Measurements from ENCODE around the gene FBXW10B.
"Not testable (repeated sequence)": the region's sequence is repeated elsewhere in the genome, so short reads cannot be mapped to it uniquely, and the experiment has no call there.

The FBXW10B gene

GRCh38 chr17:15619331-15620058 lies at the start of gene FBXW10B:
Gene FBXW10B (minus strand): TSS chr17:15619704. CDS start chr17:15619512, 192 bp downstream.
- DNase-seq (ENCODE audit: low read depth, low spot score); H3K27ac ChIP-seq: not testable (repeated sequence)

- DNase-seq (ENCODE audit: low read depth, low spot score), result no peak
- H3K27ac ChIP-seq, result no peak overlapping the region
Measured at GRCh38 chr17:15663691-15664090, 44.2 kb upstream of the FBXW10B start.

GRCh38 chr17:15663176-15663575 lies 43.7 kb upstream of the FBXW10B start:
- no peak for DNase-seq (ENCODE audit: low read depth, low spot score)
- peak overlapping the region; percentile 24 for H3K27ac ChIP-seq

GRCh38 chr17:15662681-15663080 lies 43.2 kb upstream of the FBXW10B start:
- no peak for DNase-seq (ENCODE audit: low read depth, low spot score)
- peak overlapping the region; percentile 24 for H3K27ac ChIP-seq

GRCh38 chr17:15660077-15660476 lies 40.6 kb upstream of the FBXW10B start:
- peak overlapping the region; percentile 98 for H3K27ac ChIP-seq
- no peak for DNase-seq (ENCODE audit: low read depth, low spot score)

- H3K27ac ChIP-seq, result peak overlapping the region; percentile 98
- no peak for DNase-seq (ENCODE audit: low read depth, low spot score)
Measured at GRCh38 chr17:15659663-15660062, 40.2 kb upstream of the FBXW10B start.

DNA sequence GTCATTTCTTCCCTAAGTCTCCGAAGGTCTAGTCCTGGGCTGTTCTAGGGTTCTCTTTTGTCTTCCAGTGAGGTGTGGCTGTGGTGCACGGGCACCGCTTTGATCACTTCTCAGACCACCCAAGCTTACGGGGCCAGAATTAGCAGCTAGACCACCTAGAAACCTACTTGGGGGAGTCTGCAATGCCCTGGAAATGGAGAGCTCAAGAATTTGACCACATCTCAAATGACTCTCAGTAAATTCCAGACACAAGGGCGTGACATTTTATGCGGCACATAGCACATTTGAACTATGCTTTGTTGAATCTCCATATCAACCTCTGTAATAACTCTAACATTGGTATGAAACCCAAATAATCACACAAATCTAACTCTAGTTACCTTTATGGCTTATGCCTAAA lies 39.7 kb upstream of the FBXW10B start:
- peak overlapping the region; percentile 98 for H3K27ac ChIP-seq
- no peak for DNase-seq (ENCODE audit: low read depth, low spot score)

- peak overlapping the region; percentile 98 for H3K27ac ChIP-seq
Measured at GRCh38 chr17:15658296-15658695, 38.8 kb upstream of the FBXW10B start.

GRCh38 chr17:15657868-15658267 lies 38.4 kb upstream of the FBXW10B start:
- H3K27ac ChIP-seq, result peak overlapping the region; percentile 98
- DNase-seq (ENCODE audit: low read depth, low spot score), result no peak

More at GRCh38 chr17:15658296-15658695, 38.8 kb upstream of the FBXW10B start:
- no peak for DNase-seq (ENCODE audit: low read depth, low spot score)

DNA sequence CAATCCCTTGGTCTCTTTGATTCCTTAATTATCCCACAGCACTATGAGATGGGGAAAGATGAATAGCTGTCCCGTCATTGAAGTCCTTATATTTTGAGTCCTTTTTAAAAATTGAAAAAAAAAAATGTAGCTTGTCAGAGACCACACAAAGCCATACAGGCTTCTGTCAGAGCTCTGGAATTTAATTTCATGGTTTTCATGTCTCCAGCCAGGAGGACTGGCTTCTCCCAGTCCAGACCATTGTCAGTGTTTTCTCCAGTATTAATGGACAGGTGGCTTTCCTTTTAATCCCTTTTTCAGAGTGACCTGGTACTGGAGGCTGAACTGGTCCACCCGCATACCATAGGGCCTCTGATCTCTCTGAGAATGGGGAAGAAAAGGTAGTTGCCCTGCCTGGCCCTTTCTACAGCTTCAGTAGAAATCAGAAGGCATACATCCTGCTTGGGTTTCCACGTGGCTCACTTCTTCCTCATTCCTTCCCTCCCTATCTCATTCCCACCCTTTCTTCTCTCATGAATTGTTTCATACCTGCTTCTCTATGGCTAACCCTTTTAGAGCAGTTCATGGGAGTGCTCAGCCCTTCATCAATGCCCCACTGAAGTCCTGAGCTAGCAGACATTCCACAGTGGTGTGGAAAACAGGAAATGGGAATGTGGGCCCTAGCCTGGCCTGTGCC lies 35.5 kb upstream of the FBXW10B start:
- H3K27ac ChIP-seq, result peak overlapping the region; percentile 98
- no peak for DNase-seq (ENCODE audit: low read depth, low spot score)

DNA sequence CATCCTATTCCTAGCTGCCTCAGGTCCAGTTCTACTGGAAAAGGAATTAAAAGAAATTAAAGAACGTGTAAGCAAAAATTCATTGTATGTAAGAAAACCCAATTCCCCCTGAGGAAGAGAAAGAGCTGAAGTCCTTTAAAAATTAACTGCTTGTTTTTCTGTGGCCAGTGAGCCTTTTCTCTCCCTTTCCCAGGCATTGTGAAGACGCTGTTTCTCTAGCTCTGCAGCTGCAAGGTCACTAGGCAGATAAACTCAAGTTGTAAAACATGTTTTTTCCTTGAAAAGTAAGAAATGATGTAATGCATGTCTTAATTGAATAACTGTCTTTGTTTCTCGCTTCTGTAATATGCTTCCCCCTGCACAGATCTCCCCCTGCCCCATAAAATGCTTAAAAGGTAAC lies 34.9 kb upstream of the FBXW10B start:
- DNase-seq (ENCODE audit: low read depth, low spot score), result not testable (repeated sequence)
- H3K27ac ChIP-seq, result peak overlapping the region; percentile 98

GRCh38 chr17:15652960-15653359 lies 33.5 kb upstream of the FBXW10B start:
- peak overlapping the region; percentile 94 for H3K27ac ChIP-seq
- DNase-seq (ENCODE audit: low read depth, low spot score), result no peak

GRCh38 chr17:15651583-15652110 lies 32.1 kb upstream of the FBXW10B start:
- peak; percentile 97 for DNase-seq (ENCODE audit: low read depth, low spot score)
- peak overlapping the region; percentile 94 for H3K27ac ChIP-seq

DNA sequence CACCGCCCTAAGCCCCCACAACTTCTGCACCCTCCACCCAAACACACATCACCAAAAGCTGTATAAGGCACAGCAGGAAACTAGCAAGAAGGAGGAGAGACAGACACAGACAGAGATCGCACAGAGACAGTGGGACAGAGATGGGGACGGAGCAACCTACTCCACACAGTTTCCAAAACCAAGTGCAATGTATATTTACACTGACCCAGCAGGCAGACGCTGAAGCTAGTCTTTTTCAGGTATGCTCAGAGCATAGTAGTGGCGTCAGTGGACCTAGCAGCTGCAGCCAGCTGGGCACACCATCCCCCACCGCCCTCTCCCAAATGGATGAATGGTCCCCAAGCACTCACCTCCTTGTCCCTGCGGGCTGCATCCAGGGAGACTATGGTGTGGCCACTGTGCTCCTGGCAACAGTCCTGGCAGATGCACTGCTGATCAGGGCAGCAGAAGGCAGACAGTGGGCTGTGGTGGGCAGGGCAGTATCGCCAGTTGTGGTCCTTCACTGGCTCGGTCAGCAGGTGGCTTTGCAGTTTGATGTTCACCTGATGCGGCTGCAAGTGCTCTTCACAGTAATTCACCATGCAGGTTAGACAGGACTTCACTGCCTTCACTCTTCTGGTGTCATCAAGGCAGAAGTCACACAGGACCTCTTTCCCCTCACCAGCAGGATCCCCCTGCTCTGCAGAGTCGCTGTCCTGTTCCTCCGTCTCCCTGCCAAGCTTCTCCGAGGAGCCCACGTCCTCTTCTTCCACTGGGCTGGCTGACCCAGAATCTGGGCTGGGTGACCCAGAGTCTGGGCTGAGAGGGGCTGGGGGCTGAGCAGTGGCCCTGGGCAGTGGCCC lies 31.5 kb upstream of the FBXW10B start:
- DNase-seq (ENCODE audit: low read depth, low spot score), result no peak
- H3K27ac ChIP-seq, result peak overlapping the region; percentile 94

GRCh38 chr17:15649861-15650421 lies 30.4 kb upstream of the FBXW10B start:
- H3K27ac ChIP-seq, result peak overlapping the region; percentile 94
- DNase-seq (ENCODE audit: low read depth, low spot score), result no peak

DNA sequence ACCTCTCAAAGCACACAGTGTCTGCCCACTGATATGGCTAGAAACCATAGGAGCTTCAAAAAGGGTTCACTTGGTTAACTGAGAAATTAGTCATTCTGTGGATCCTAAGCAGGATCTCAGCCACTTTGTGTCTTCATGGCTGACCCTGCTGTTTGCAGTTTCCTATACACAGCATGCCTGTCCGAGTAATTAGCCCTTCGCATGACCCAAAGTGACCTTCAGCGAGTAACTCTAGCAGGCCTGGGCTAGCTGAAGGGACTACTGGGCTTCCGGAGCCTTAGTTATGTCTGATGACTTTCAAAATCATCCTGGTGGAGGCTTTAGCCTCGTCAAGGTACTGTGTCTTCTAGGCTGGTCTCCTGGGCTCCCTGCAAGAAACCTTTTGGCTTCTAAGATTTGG lies 28.9 kb upstream of the FBXW10B start:
- peak overlapping the region; percentile 94 for H3K27ac ChIP-seq
- DNase-seq (ENCODE audit: low read depth, low spot score), result no peak

- DNase-seq (ENCODE audit: low read depth, low spot score), result not testable (repeated sequence)
- H3K27ac ChIP-seq, result peak overlapping the region; percentile 87
Measured at GRCh38 chr17:15645942-15646312, 26.4 kb upstream of the FBXW10B start.

DNA sequence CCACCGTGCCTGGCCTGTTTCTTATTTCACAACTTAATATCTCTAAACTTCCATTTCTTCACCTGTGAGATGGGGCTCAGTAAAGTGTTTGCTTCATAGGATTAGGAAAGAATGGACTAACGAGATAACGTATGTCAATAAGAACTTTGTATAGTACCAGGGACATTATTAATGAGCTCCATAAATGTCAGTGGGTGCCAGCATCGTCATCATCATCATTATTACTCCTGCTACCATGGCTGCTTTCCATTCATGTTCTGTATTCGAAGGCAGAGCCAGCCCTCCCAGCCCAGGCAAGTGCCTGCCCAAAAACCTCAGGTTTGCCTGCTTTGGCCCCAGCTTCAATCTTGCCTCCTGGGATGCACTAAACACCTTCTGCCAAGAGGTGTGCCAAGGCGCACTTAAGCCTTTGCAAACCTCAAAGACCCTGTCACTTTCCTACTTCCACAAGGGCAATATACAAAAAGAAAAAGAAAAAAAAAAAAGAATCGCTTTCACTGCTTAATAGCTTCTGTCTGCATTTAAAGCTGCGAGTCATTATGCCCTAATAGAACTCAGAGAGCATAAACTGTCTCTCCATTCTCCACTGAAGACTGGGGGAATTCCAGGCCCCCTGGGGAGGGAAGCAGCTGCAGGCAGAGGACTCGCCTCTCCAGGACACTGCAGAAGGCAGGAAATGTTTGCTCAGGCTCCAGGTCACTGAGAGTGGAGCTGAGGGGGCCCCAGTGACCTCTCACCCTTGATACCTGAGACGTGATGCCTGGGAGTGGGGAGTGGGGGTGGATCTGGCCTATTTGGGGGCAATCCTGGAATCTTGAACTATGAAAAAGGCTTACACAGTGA lies 25.8 kb upstream of the FBXW10B start:
- H3K27ac ChIP-seq, result peak overlapping the region; percentile 87
- not testable (repeated sequence) for DNase-seq (ENCODE audit: low read depth, low spot score)

DNA sequence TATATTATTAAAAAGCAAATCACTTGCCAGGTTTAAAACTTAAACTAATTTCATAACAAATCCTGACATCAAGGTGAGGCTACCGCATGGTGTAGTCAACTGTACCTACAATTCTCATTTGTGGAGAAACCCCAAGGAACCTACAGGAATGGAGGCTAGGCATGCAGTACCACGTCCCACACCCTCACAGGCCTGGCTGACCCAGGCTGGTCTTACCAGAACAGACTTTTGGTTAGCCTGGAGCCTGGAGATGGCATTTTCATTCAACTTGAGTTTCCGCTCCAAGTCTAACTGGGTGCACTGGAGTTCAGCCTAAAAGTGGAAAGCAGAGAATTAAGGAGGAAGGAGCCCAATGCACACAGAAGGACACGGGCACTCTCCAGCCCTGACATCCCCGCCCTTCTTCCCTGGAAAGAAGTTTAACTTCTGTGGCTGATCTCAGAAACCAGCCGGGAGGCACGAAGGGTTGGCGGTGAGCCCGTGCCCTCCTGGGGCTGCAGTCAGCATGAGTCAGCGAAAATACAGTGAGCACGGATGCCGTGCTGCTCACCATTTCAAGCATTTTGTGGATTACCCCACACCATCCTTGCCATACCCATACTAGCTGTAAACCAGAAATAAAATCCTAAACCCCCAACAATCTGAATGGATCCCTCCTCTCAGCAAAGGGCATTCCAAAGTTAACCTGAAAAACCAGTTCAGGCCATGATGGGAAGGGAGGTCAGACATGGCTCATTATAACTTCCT lies 23.2 kb upstream of the FBXW10B start:
- not testable (repeated sequence) for DNase-seq (ENCODE audit: low read depth, low spot score)
- H3K27ac ChIP-seq, result peak overlapping the region; percentile 87

All from epithelial cell of prostate (primary cell).